ENCODE results near the gene SCAPER. TPM values are rescaled to one million over a fixed set of nuclear protein-coding genes. Genes with fewer than 3 reads are reported as not detected.
A peak's percentile ranks its signal among the peaks of the same experiment; 100 is the strongest.

Gene SCAPER
- polyA plus RNA-seq, 4 donors, result 8.1 to 25.9 (median 14.0) TPM

DNA sequence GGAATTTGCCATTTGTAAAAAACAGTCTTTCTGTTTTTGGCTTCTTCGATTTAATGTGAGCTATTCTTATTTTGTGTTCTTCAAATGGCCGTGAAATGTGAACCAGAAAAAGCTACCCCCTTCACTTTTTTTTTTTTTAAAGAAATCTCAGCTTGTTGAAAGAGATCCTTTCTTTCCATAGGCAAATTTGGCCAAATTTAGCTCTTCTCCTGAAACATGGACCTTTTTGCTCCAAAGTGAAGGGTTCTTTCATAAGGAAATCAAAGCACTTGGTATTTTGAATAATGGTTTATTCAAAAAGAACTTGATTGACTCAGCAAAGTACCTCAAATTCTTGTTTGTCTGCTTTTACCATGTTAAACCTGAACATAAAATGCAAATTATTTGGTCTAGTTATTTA, 36.5 kb upstream of the SCAPER start:
- H3K36me3 ChIP-seq (ENCODE audit: control insufficient read depth in 3 of 3, insufficient read depth in 2 of 3, low read depth in 1 of 3, low read length in 3 of 3), result peaks cover 0 to 24% (median 2%) of the 10 kb centered on the region in 3 donors
- no peaks in the 10 kb centered on the region for H3K4me1 ChIP-seq (ENCODE audit: control insufficient read depth in 3 of 3, insufficient read depth in 2 of 3, low read depth in 1 of 3, low read length in 2 of 3)
- 86 to 97% (median 97%) methylated on average over 2 of the region's 2 CpGs for WGBS, 3 donors
- FAIRE-seq (no peak), DNase-seq (no peak)
- no peak overlapping the region for H3K4me3 ChIP-seq (ENCODE audit: low read depth in 1 of 3, low read length in 3 of 3)
- H3K27me3 ChIP-seq (ENCODE audit: control insufficient read depth in 3 of 3, insufficient read depth in 3 of 3, low read length in 3 of 3), result no peaks in the 10 kb centered on the region
- no peak overlapping the region for H3K27ac ChIP-seq (ENCODE audit: low read depth in 1 of 3, low read length in 2 of 3)
- H3K9me3 ChIP-seq (ENCODE audit: control insufficient read depth in 2 of 2, insufficient read depth in 1 of 2, low read depth in 1 of 2, low read length in 1 of 2), result no peaks in the 10 kb centered on the region

GRCh38 chr15:76939715-76940114, 34.6 kb upstream of the SCAPER start:
- Histone ChIP-seq H3K36me3 (ENCODE audit: control insufficient read depth in 3 of 3, insufficient read depth in 2 of 3, low read depth in 1 of 3, low read length in 3 of 3) (peaks cover 2 to 29% (median 4%) of the 10 kb centered on the region in 3 donors), H3K4me1 (ENCODE audit: control insufficient read depth in 3 of 3, insufficient read depth in 2 of 3, low read depth in 1 of 3, low read length in 2 of 3) (no peaks in the 10 kb centered on the region), H3K27me3 (ENCODE audit: control insufficient read depth in 3 of 3, insufficient read depth in 3 of 3, low read length in 3 of 3) (no peaks in the 10 kb centered on the region), H3K27ac (ENCODE audit: low read depth in 1 of 3, low read length in 2 of 3) (no peak overlapping the region), H3K9me3 (ENCODE audit: control insufficient read depth in 2 of 2, insufficient read depth in 1 of 2, low read depth in 1 of 2, low read length in 1 of 2) (no peaks in the 10 kb centered on the region), H3K4me3 (ENCODE audit: low read depth in 1 of 3, low read length in 3 of 3) (no peak overlapping the region)
- DNase-seq (no peak), FAIRE-seq (no peak)
- 0% methylated on average over 1 of the region's 1 CpG for WGBS, 3 donors

DNA sequence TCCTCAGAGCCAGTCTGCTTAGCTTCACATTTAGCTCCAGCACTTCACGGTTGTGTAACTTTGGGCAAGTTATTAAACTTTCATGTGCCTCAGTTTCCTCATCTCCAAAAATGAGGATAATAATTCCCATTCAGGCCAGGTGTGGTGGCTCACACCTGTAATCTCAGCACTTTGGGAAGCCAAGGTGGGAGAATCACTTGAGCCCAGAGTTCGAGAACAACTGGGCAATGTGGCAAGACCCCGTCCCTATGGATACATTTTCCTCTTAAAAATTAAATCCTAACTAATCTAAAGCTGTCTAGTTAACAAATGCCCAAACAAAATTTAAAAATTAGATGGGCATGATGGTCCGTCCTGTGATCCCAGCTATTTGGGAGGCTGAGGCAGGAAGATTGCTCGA, 33.6 kb upstream of the SCAPER start:
- Histone ChIP-seq H3K9me3 (ENCODE audit: control insufficient read depth in 2 of 2, insufficient read depth in 1 of 2, low read depth in 1 of 2, low read length in 1 of 2) (no peaks in the 10 kb centered on the region), H3K36me3 (ENCODE audit: control insufficient read depth in 3 of 3, insufficient read depth in 2 of 3, low read depth in 1 of 3, low read length in 3 of 3) (peaks cover 0 to 30% (median 4%) of the 10 kb centered on the region in 3 donors), H3K27ac (ENCODE audit: low read depth in 1 of 3, low read length in 2 of 3) (no peak overlapping the region), H3K4me3 (ENCODE audit: low read depth in 1 of 3, low read length in 3 of 3) (no peak overlapping the region), H3K4me1 (ENCODE audit: control insufficient read depth in 3 of 3, insufficient read depth in 2 of 3, low read depth in 1 of 3, low read length in 2 of 3) (no peaks in the 10 kb centered on the region), H3K27me3 (ENCODE audit: control insufficient read depth in 3 of 3, insufficient read depth in 3 of 3, low read length in 3 of 3) (no peaks in the 10 kb centered on the region)
- WGBS, 3 donors, result 96 to 97% (median 97%) methylated on average over 5 of the region's 5 CpGs
- FAIRE-seq, result no peak
- DNase-seq, result no peak

DNA sequence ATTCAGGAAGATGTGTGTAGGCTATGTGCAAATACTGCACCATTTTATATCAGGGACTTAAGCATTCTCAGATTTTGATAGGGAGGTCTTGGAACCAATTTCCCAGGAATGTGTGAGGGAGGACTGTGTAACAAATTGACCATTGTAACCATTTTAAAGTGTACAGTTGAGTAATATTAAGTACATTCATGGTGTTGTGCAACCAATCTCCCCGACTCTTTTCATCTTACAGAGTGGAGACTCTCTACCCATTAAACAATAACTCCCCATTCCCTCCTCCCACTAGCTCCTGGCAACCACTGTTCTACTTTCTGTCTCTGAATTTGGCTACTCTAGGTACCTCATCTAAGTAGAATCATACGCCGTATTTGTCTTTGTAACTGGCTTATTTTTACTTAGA, 31.5 kb upstream of the SCAPER start:
- 88 to 96% (median 92%) methylated on average over 3 of the region's 3 CpGs for WGBS, 3 donors
- Histone ChIP-seq H3K9me3 (ENCODE audit: control insufficient read depth in 2 of 2, insufficient read depth in 1 of 2, low read depth in 1 of 2, low read length in 1 of 2) (no peaks in the 10 kb centered on the region), H3K4me3 (ENCODE audit: low read depth in 1 of 3, low read length in 3 of 3) (no peak overlapping the region), H3K27me3 (ENCODE audit: control insufficient read depth in 3 of 3, insufficient read depth in 3 of 3, low read length in 3 of 3) (no peaks in the 10 kb centered on the region), H3K36me3 (ENCODE audit: control insufficient read depth in 3 of 3, insufficient read depth in 2 of 3, low read depth in 1 of 3, low read length in 3 of 3) (peaks cover 0 to 27% (median 4%) of the 10 kb centered on the region in 3 donors), H3K4me1 (ENCODE audit: control insufficient read depth in 3 of 3, insufficient read depth in 2 of 3, low read depth in 1 of 3, low read length in 2 of 3) (peaks cover 0 to 4% (median 0%) of the 10 kb centered on the region in 3 donors), H3K27ac (ENCODE audit: low read depth in 1 of 3, low read length in 2 of 3) (no peak overlapping the region)
- no peak for FAIRE-seq
- no peak for DNase-seq

DNA sequence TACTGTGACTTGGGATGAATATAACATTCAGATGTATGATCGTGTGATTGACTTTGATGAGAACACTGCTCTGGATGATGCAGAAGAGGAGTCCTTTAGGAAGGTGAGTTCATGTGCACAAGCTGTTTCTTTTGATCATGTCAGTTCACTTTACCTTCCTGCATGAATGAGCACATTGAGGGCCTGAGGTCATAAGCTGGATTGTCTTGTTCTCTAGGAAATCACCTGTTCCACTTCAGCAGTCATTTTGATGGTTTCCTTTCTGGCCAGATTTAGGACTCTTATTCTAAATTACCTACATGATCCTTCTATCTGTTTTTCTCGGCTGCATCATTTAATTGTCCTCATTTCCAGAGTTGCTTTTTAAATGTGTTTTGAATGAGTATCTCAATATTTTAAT, 30.5 kb upstream of the SCAPER start:
- Histone ChIP-seq H3K36me3 (ENCODE audit: control insufficient read depth in 3 of 3, insufficient read depth in 2 of 3, low read depth in 1 of 3, low read length in 3 of 3) (peaks cover 0 to 24% (median 4%) of the 10 kb centered on the region in 3 donors), H3K4me3 (ENCODE audit: low read depth in 1 of 3, low read length in 3 of 3) (no peak overlapping the region), H3K4me1 (ENCODE audit: control insufficient read depth in 3 of 3, insufficient read depth in 2 of 3, low read depth in 1 of 3, low read length in 2 of 3) (peaks cover 0 to 8% (median 0%) of the 10 kb centered on the region in 3 donors), H3K27ac (ENCODE audit: low read depth in 1 of 3, low read length in 2 of 3) (no peak overlapping the region), H3K27me3 (ENCODE audit: control insufficient read depth in 3 of 3, insufficient read depth in 3 of 3, low read length in 3 of 3) (no peaks in the 10 kb centered on the region), H3K9me3 (ENCODE audit: control insufficient read depth in 2 of 2, insufficient read depth in 1 of 2, low read depth in 1 of 2, low read length in 1 of 2) (no peaks in the 10 kb centered on the region)
- FAIRE-seq (no peak), DNase-seq (no peak)
- 87 to 92% (median 90%) methylated on average over 2 of the region's 2 CpGs for WGBS, 3 donors

GRCh38 chr15:76932135-76932966, 27.2 kb upstream of the SCAPER start:
- Histone ChIP-seq H3K4me3 (ENCODE audit: low read depth in 1 of 3, low read length in 3 of 3) (peak overlapping the region; percentile 54 to 93 (median 88)), H3K9me3 (ENCODE audit: control insufficient read depth in 2 of 2, insufficient read depth in 1 of 2, low read depth in 1 of 2, low read length in 1 of 2) (no peaks in the 10 kb centered on the region), H3K27ac (ENCODE audit: low read depth in 1 of 3, low read length in 2 of 3) (peak overlapping the region; percentile 77 to 82 (median 79)), H3K27me3 (ENCODE audit: control insufficient read depth in 3 of 3, insufficient read depth in 3 of 3, low read length in 3 of 3) (no peaks in the 10 kb centered on the region), H3K36me3 (ENCODE audit: control insufficient read depth in 3 of 3, insufficient read depth in 2 of 3, low read depth in 1 of 3, low read length in 3 of 3) (peaks cover 0 to 14% (median 4%) of the 10 kb centered on the region in 3 donors), H3K4me1 (ENCODE audit: control insufficient read depth in 3 of 3, insufficient read depth in 2 of 3, low read depth in 1 of 3, low read length in 2 of 3) (peaks cover 0 to 14% (median 0%) of the 10 kb centered on the region in 3 donors)
- DNase-seq (peak in 1 of 2 donors; percentile 19), FAIRE-seq (no peak)
- WGBS, 3 donors, result 15 to 19% (median 19%) methylated on average over 14 of the region's 14 CpGs

DNA sequence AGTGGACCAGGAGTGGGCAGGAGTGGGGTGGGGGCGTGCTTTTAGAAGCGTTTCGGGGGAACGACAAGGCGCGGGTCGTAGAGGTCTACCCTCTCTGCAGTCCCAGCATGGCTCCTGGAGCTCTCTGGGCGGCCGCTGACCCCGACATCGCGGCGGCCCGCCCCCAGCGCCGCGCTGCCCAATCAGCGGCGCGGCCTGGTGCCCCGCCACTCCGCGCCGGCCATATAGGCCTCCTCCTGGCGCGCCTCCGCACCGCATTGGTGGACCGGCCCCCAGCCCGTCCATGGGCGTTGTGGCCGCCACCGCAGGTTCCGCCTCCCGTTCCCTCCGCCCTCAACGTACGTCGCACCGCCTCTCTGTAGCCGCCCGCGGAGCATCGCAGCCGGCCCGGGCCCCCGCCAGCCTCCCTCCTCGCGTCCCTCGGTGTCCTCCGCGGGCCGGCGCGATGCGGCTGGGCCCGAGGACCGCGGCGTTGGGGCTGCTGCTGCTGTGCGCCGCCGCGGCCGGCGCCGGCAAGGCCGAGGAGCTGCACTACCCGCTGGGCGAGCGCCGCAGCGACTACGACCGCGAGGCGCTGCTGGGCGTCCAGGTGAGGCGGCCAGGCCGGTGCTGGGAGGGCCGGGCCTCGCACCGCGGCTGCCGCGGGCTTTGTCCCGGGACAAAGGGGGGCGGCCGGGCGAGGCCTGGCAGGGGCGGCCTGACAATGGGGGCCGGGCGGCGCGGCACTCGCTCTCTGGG, 26.4 kb upstream of the SCAPER start, which contains the start of gene RCN2:
Gene RCN2, plus strand, starts transcription at position 353 of the 738 bp plus-strand sequence. Its CDS starts 93 bp downstream, at position 446.
- Histone ChIP-seq H3K27me3 (ENCODE audit: control insufficient read depth in 3 of 3, insufficient read depth in 3 of 3, low read length in 3 of 3) (no peaks in the 10 kb centered on the region), H3K27ac (ENCODE audit: low read depth in 1 of 3, low read length in 2 of 3) (peak within 1 kb of the TSS; percentile 77 to 91 (median 79)), H3K4me1 (ENCODE audit: control insufficient read depth in 3 of 3, insufficient read depth in 2 of 3, low read depth in 1 of 3, low read length in 2 of 3) (peaks cover 0 to 14% (median 0%) of the 10 kb centered on the region in 3 donors), H3K36me3 (ENCODE audit: control insufficient read depth in 3 of 3, insufficient read depth in 2 of 3, low read depth in 1 of 3, low read length in 3 of 3) (peaks cover 0 to 12% (median 4%) of the 10 kb centered on the region in 3 donors), H3K9me3 (ENCODE audit: control insufficient read depth in 2 of 2, insufficient read depth in 1 of 2, low read depth in 1 of 2, low read length in 1 of 2) (no peaks in the 10 kb centered on the region), H3K4me3 (ENCODE audit: low read depth in 1 of 3, low read length in 3 of 3) (peak within 1 kb of the TSS; percentile 54 to 93 (median 88))
- DNase-seq, result peak; percentile 95 to 98
- no peak for FAIRE-seq
- WGBS, 3 donors, result 0 to 1% (median 0%) methylated on average over 51 to 96 of the region's 96 CpGs

DNA sequence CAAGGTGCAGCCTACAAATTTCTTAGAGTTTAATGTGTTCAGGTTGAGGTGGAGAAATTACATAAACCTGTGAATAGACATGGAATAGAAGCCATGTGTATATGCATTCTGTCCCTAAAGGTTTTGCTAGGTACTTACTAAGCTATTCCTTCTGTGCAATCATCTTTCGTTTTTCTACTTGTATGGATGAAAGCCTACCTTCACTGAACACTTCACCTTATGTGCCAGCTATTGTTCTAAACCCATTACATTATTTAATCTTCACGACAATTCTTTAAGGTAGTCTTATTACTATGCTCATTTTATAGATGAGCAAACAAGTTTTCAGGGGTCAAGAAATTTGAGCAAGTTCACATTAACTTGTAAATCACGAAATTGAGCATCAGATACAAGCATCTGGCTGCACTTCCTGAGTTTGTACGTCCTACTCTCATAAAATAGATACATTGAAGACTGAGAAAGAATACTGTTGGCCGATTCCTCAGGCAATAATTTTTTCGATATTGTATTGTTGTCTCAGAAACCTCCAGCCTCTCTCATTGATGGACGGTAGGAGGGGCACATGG, 25.8 kb upstream of the SCAPER start:
- Histone ChIP-seq H3K4me1 (ENCODE audit: control insufficient read depth in 3 of 3, insufficient read depth in 2 of 3, low read depth in 1 of 3, low read length in 2 of 3) (peaks cover 0 to 14% (median 0%) of the 10 kb centered on the region in 3 donors), H3K36me3 (ENCODE audit: control insufficient read depth in 3 of 3, insufficient read depth in 2 of 3, low read depth in 1 of 3, low read length in 3 of 3) (peaks cover 0 to 8% (median 4%) of the 10 kb centered on the region in 3 donors), H3K27ac (ENCODE audit: low read depth in 1 of 3, low read length in 2 of 3) (peak overlapping the region; percentile 74 to 91 (median 79)), H3K4me3 (ENCODE audit: low read depth in 1 of 3, low read length in 3 of 3) (peak overlapping the region; percentile 22 to 88 (median 54)), H3K27me3 (ENCODE audit: control insufficient read depth in 3 of 3, insufficient read depth in 3 of 3, low read length in 3 of 3) (no peaks in the 10 kb centered on the region), H3K9me3 (ENCODE audit: control insufficient read depth in 2 of 2, insufficient read depth in 1 of 2, low read depth in 1 of 2, low read length in 1 of 2) (no peaks in the 10 kb centered on the region)
- WGBS, 3 donors, result 5 to 16% (median 13%) methylated on average over 7 of the region's 7 CpGs
- DNase-seq, result no peak
- no peak for FAIRE-seq

Data from small intestine (tissue), 7 donors.